Erythroblast (primary cell): Measurements from ENCODE around the gene LIPN.

Experiments used
- GATA1 ChIP-seq: IDR thresholded peaks from 2 replicates; pipeline ENCODE4 v1.6.1; 2011; ENCODE audit warnings: low read depth, mild to moderate bottlenecking, control low read depth, low read length, moderate library complexity
- POLR2A ChIP-seq: IDR thresholded peaks from 2 replicates; pipeline ENCODE4 v1.6.1; 2011; ENCODE audit warnings: mild to moderate bottlenecking, low read length

GRCh38 chr10:88733215-88733614, 26.6 kb upstream of the LIPN start:
- TF ChIP-seq POLR2A, result no peak
- TF ChIP-seq GATA1, result no peak
